Skeletal muscle tissue (tissue), 5 donors: ENCODE data around the gene IL17A. TPM values are rescaled to one million over a fixed set of nuclear protein-coding genes. Genes with fewer than 3 reads are reported as not detected.
A peak's percentile ranks its signal among the peaks of the same experiment; 100 is the strongest.

Experiments used
- H3K27ac ChIP-seq: one replicate; pipeline ENCODE4 v1.7.0; 2013; ENCODE audit warnings: mild to moderate bottlenecking, low read depth, low read length, inconsistent platforms
- H3K27me3 ChIP-seq, 3 donors: one replicate each; pipeline ENCODE4 v1.7.0; 2013; ENCODE audit warnings: low read length in 3 of 3; ENCODE audit not compliant: control insufficient read depth in 3 of 3, insufficient read depth in 3 of 3
- H3K36me3 ChIP-seq, 3 donors: one replicate each; pipeline ENCODE4 v1.7.0; 2013; ENCODE audit warnings: low read length in 3 of 3; ENCODE audit not compliant: control insufficient read depth in 3 of 3, insufficient read depth in 3 of 3
- H3K4me1 ChIP-seq, 3 donors: one replicate each; pipeline ENCODE4 v1.7.0; 2013; ENCODE audit warnings: low read length in 3 of 3, mild to moderate bottlenecking in 3 of 3; ENCODE audit not compliant: control insufficient read depth in 3 of 3, insufficient read depth in 3 of 3
- H3K4me3 ChIP-seq, 3 donors: one replicate each; pipeline ENCODE4 v1.7.0; 2013; ENCODE audit warnings: low read length in 3 of 3
- H3K9ac ChIP-seq, 3 donors: one replicate each; pipeline ENCODE4 v1.7.0; 2013; ENCODE audit warnings: low read length in 3 of 3, mild to moderate bottlenecking in 3 of 3, moderate library complexity in 2 of 3, low read depth in 1 of 3
- H3K9me3 ChIP-seq, 3 donors: one replicate each; pipeline ENCODE4 v1.7.0; 2013; ENCODE audit warnings: low read length in 3 of 3; ENCODE audit not compliant: control insufficient read depth in 3 of 3
- small RNA-seq: library from RNA; depleted of rRNA; stranded (forward); fragments of <200 nt; gene quantifications from one replicate; pipeline ENCODE3, GENCODE V24; 2014
- total RNA-seq: library from RNA; depleted of rRNA; stranded (reverse); fragments of >200 nt; gene quantifications from one replicate; pipeline ENCODE4 v1.2.3, GENCODE V29; 2014
- donor health status: Osteomylitis.

IL17A gene
- total RNA-seq, 1 donor from 2014 or later = not detected

DNA sequence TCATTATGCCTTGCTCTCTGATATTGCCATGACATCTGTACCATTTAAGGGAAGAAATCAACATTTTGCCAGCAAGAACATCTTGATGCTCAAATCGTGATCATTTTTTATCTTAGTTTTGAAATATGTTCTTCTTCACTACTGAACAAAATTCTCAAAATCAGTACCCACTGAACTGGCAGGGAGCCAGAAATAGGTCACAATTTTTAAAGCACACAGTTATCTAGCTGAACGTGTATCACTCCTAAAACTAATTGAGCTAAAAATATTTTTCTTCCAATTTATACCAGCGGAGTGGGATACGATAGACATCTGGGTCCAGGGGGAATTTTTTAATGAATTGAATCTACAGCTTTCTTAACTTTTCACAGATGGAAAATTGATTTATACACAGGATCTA is 46.8 kb downstream of the IL17A start:
- no peak overlapping the region for H3K4me3 ChIP-seq
- no peaks in the 10 kb centered on the region for H3K36me3 ChIP-seq
- no peak overlapping the region for H3K27ac ChIP-seq
- H3K27me3 ChIP-seq = peaks cover 0 to 3% (median 0%) of the 10 kb centered on the region in 3 donors
- H3K9ac ChIP-seq = no peak overlapping the region
- no peaks in the 10 kb centered on the region for H3K9me3 ChIP-seq
- no peaks in the 10 kb centered on the region for H3K4me1 ChIP-seq

- peaks cover 0 to 3% (median 0%) of the 10 kb centered on the region in 3 donors for H3K27me3 ChIP-seq
- no peak overlapping the region for H3K4me3 ChIP-seq
- no peak overlapping the region for H3K9ac ChIP-seq
- H3K9me3 ChIP-seq = no peaks in the 10 kb centered on the region
- H3K27ac ChIP-seq = no peak overlapping the region
- no peaks in the 10 kb centered on the region for H3K4me1 ChIP-seq
- no peaks in the 10 kb centered on the region for H3K36me3 ChIP-seq
Measured at GRCh38 chr6:52233975-52234823, 48.0 kb downstream of the IL17A start.

Small RNA genes within 50 kb of the gene (small RNA-seq; reads per million reads assigned to genes)
- gene MIR133B = 202 reads per million, percentile 97 among the genes with 10 or more reads in this experiment
- gene MIR206 = 217 reads per million, percentile 97 among the genes with 10 or more reads in this experiment

Other genes with a start within 250 kb of the IL17A start
- gene PKHD1, start 98.8 kb upstream of the IL17A start, total RNA-seq = 38.6 TPM
- not detected for gene IL17F, start 58.1 kb downstream of the IL17A start, total RNA-seq
- gene MCM3, start 98.4 kb downstream of the IL17A start, total RNA-seq = 32.9 TPM
- gene PAQR8, start 175.8 kb downstream of the IL17A start, total RNA-seq = 6.3 TPM
- gene EFHC1, start 234.0 kb downstream of the IL17A start, total RNA-seq = 14.1 TPM